GM04503 (cell line): ENCODE results near the gene WDR45B.
"Not testable (repeated sequence)": the region's sequence is repeated elsewhere in the genome, so short reads cannot be mapped to it uniquely, and the experiment has no call there.

Source experiments
- DNase-seq: peaks from one replicate; pipeline ENCODE4 v3.0.0-alpha.2; 2012; ENCODE audit warnings: low read depth

The WDR45B gene

GRCh38 chr17:82657926-82658325, 9.7 kb upstream of the WDR45B start:
- DNase-seq = no peak

GRCh38 chr17:82656266-82656665, 8.0 kb upstream of the WDR45B start:
- no peak for DNase-seq

- no peak for DNase-seq
Observed at GRCh38 chr17:82655523-82655922, 7.3 kb upstream of the WDR45B start.

- DNase-seq = no peak
Observed at GRCh38 chr17:82655038-82655479, 6.8 kb upstream of the WDR45B start.

GRCh38 chr17:82654611-82655010, 6.4 kb upstream of the WDR45B start:
- DNase-seq = not testable (repeated sequence)

- no peak for DNase-seq
Observed at GRCh38 chr17:82653651-82654528, 5.6 kb upstream of the WDR45B start.

- no peak for DNase-seq
Observed at GRCh38 chr17:82650723-82651122, 2.5 kb upstream of the WDR45B start.

GRCh38 chr17:82649501-82650261, 1.4 kb upstream of the WDR45B start:
- DNase-seq = no peak

- no peak for DNase-seq
Observed at GRCh38 chr17:82648742-82649331, 593 bp upstream of the WDR45B start.

- DNase-seq = no peak
Observed at GRCh38 chr17:82647593-82648164, 565 bp downstream of the WDR45B start.

- DNase-seq = no peak
Observed at GRCh38 chr17:82645516-82645915, 2.7 kb downstream of the WDR45B start.

GRCh38 chr17:82644148-82644547, 4.1 kb downstream of the WDR45B start:
- DNase-seq = no peak

GRCh38 chr17:82642022-82642421, 6.2 kb downstream of the WDR45B start:
- no peak for DNase-seq

GRCh38 chr17:82640036-82640435, 8.2 kb downstream of the WDR45B start:
- no peak for DNase-seq

GRCh38 chr17:82639628-82640027, 8.6 kb downstream of the WDR45B start:
- no peak for DNase-seq

GRCh38 chr17:82638183-82638773, 10.0 kb downstream of the WDR45B start:
- DNase-seq = no peak

GRCh38 chr17:82636626-82637598, 11.3 kb downstream of the WDR45B start:
- DNase-seq = no peak

- no peak for DNase-seq
Observed at GRCh38 chr17:82633343-82633742, 14.9 kb downstream of the WDR45B start.

GRCh38 chr17:82632451-82632850, 15.8 kb downstream of the WDR45B start:
- DNase-seq = no peak

GRCh38 chr17:82631544-82631943, 16.7 kb downstream of the WDR45B start:
- DNase-seq = no peak

- no peak for DNase-seq
Observed at GRCh38 chr17:82630212-82630611, 18.0 kb downstream of the WDR45B start.
